NT2/D1 (cell line): ENCODE measurements around the gene AHSA1.

ENCODE experiments used
- DNase-seq: peaks from one replicate; pipeline ENCODE4 v3.0.0-alpha.2; 2011; ENCODE audit warnings: low read depth, low spot score
- H3K27me3 ChIP-seq: 2 replicates; pipeline ENCODE4 v1.6.0; 2011; ENCODE audit warnings: mild to moderate bottlenecking; ENCODE audit not compliant: insufficient read length, insufficient read depth
- H3K36me3 ChIP-seq: 2 replicates; pipeline ENCODE4 v1.6.1; 2011; ENCODE audit warnings: mild to moderate bottlenecking, low read length, mixed read lengths; ENCODE audit not compliant: insufficient read depth, insufficient read length
- H3K4me1 ChIP-seq: 2 replicates; pipeline ENCODE4 v1.5.1; 2011; ENCODE audit not compliant: insufficient read depth, insufficient read length
- H3K4me3 ChIP-seq: 2 replicates; pipeline ENCODE4 v1.5.1; 2011; ENCODE audit warnings: low read depth; ENCODE audit not compliant: insufficient read length
- H3K9ac ChIP-seq: 2 replicates; pipeline ENCODE4 v1.6.0; 2011; ENCODE audit warnings: low read depth; ENCODE audit not compliant: insufficient read length
- H3K9me3 ChIP-seq: 2 replicates; pipeline ENCODE4 v1.5.1; 2011; ENCODE audit warnings: mild to moderate bottlenecking, low read length; ENCODE audit not compliant: insufficient read depth
- SUZ12 ChIP-seq: IDR thresholded peaks from 2 replicates; pipeline ENCODE4 v1.6.1; 2011; ENCODE audit not compliant: insufficient read length, insufficient read depth; ENCODE audit errors: extremely low read depth
- YY1 ChIP-seq: IDR thresholded peaks from 2 replicates; pipeline ENCODE4 v1.6.1; 2011; ENCODE audit not compliant: insufficient read length, insufficient read depth
- ZNF274 ChIP-seq: IDR thresholded peaks from 2 replicates; pipeline ENCODE4 v1.6.1; 2011; ENCODE audit warnings: mild to moderate bottlenecking, low read depth, low read length

Gene AHSA1

GRCh38 chr14:77509366-77509765 is 51.5 kb downstream of the AHSA1 start:
- Histone ChIP-seq H3K36me3 (peaks cover 22% of the 10 kb centered on the region), H3K9me3 (no peaks in the 10 kb centered on the region), H3K4me1 (no peaks in the 10 kb centered on the region), H3K4me3 (no peak overlapping the region), H3K9ac (no peak overlapping the region), H3K27me3 (no peaks in the 10 kb centered on the region)
- no peak for DNase-seq
- TF ChIP-seq SUZ12, result no peak
- TF ChIP-seq ZNF274, result no peak
- no peak for TF ChIP-seq YY1

GRCh38 chr14:77511486-77512162 is 53.7 kb downstream of the AHSA1 start:
- no peak for TF ChIP-seq SUZ12
- TF ChIP-seq YY1, result no peak
- no peak for TF ChIP-seq ZNF274
- Histone ChIP-seq H3K27me3 (no peaks in the 10 kb centered on the region), H3K9ac (no peak overlapping the region), H3K36me3 (peaks cover 28% of the 10 kb centered on the region), H3K4me1 (no peaks in the 10 kb centered on the region), H3K9me3 (no peaks in the 10 kb centered on the region), H3K4me3 (no peak overlapping the region)
- no peak for DNase-seq

GRCh38 chr14:77516126-77516525 is 58.2 kb downstream of the AHSA1 start:
- H3K27me3 ChIP-seq, result no peaks in the 10 kb centered on the region
- H3K9ac ChIP-seq, result no peak overlapping the region
- no peak for DNase-seq
- peaks cover 47% of the 10 kb centered on the region for H3K36me3 ChIP-seq
- H3K4me1 ChIP-seq, result no peaks in the 10 kb centered on the region
- no peaks in the 10 kb centered on the region for H3K9me3 ChIP-seq
- H3K4me3 ChIP-seq, result no peak overlapping the region
- no peak for TF ChIP-seq YY1
- no peak for TF ChIP-seq ZNF274
- no peak for TF ChIP-seq SUZ12
